Activated naive CD8-positive, alpha-beta T cell treated with anti-CD3 and anti-CD28 coated beads, Interleukin-2, amount 50 U/mL, for 24 hours (primary cell): Measurements from ENCODE around the gene FMO4.
"Not testable (repeated sequence)": the region's sequence is repeated elsewhere in the genome, so short reads cannot be mapped to it uniquely, and the experiment has no call there.

Experiments
- ATAC-seq: fragments of 150-1000 bp; cut with Tn5 transposase; one replicate; pipeline ENCODE4 v1.10.0; 2021
- DNase-seq: peaks from one replicate; pipeline ENCODE4 v3.0.0; 2021
- H3K27ac Mint-ChIP-seq: one replicate; pipeline ENCODE4 v1.8.0; 2021; ENCODE audit warnings: mild to moderate bottlenecking, mixed read lengths
- H3K27me3 Mint-ChIP-seq: one replicate; pipeline ENCODE4 v1.8.0; 2021; ENCODE audit warnings: mixed read lengths
- H3K36me3 Mint-ChIP-seq: one replicate; pipeline ENCODE4 v1.8.0; 2021; ENCODE audit warnings: low read depth, mixed read lengths
- H3K4me1 Mint-ChIP-seq: one replicate; pipeline ENCODE4 v1.8.0; 2021; ENCODE audit warnings: mixed read lengths
- H3K4me3 Mint-ChIP-seq: one replicate; pipeline ENCODE4 v1.8.0; 2021; ENCODE audit warnings: mild to moderate bottlenecking, moderate library complexity, mixed read lengths
- H3K9me3 Mint-ChIP-seq: one replicate; pipeline ENCODE4 v1.8.0; 2021; ENCODE audit warnings: mixed read lengths

The FMO4 gene

GRCh38 chr1:171389171-171389570, 75.2 kb downstream of the FMO4 start:
- Mint-ChIP-seq H3K9me3 (no peaks in the 10 kb centered on the region), H3K27ac (no peak overlapping the region), H3K4me3 (no peak overlapping the region), H3K36me3 (no peaks in the 10 kb centered on the region), H3K27me3 (peaks cover 6% of the 10 kb centered on the region), H3K4me1 (no peaks in the 10 kb centered on the region)
- DNase-seq, result no peak
- no peak for ATAC-seq

GRCh38 chr1:171390740-171391139, 76.8 kb downstream of the FMO4 start:
- H3K27ac Mint-ChIP-seq, H3K4me1 Mint-ChIP-seq, DNase-seq, H3K9me3 Mint-ChIP-seq, ATAC-seq, H3K27me3 Mint-ChIP-seq, H3K36me3 Mint-ChIP-seq, H3K4me3 Mint-ChIP-seq: not testable (repeated sequence)
